Measurements from ENCODE around the gene TRMT6.

TRMT6 gene

GRCh38 chr20:5967469-5967868 lies 17.1 kb upstream of the TRMT6 start:
- peaks cover 21% of the 10 kb centered on the region for H3K27me3 ChIP-seq (ENCODE audit: control insufficient read depth, insufficient read depth, low read length, poor library complexity, severe bottlenecking)
- H3K4me3 ChIP-seq (ENCODE audit: insufficient read depth, low read depth, low read length): no peak overlapping the region
- H3K36me3 ChIP-seq (ENCODE audit: control insufficient read depth, insufficient read depth, low read length): peaks cover 21% of the 10 kb centered on the region
- WGBS, 2 experiments: 93 to 96% methylated on average over 5 to 6 of the region's 6 CpGs
- H3K9me3 ChIP-seq (ENCODE audit: control insufficient read depth, low read length): no peaks in the 10 kb centered on the region
- H3K27ac ChIP-seq (ENCODE audit: insufficient read depth, low read depth, low read length, poor library complexity, severe bottlenecking): no peak overlapping the region
- peaks cover 4% of the 10 kb centered on the region for H3K4me1 ChIP-seq (ENCODE audit: control insufficient read depth, insufficient read depth, low read length)

- Histone ChIP-seq H3K4me3 (ENCODE audit: insufficient read depth, low read depth, low read length) (peak overlapping the region; percentile 65), H3K4me1 (ENCODE audit: control insufficient read depth, insufficient read depth, low read length) (peaks cover 6% of the 10 kb centered on the region), H3K27ac (ENCODE audit: insufficient read depth, low read depth, low read length, poor library complexity, severe bottlenecking) (peak overlapping the region; percentile 4), H3K36me3 (ENCODE audit: control insufficient read depth, insufficient read depth, low read length) (peaks cover 18% of the 10 kb centered on the region), H3K9me3 (ENCODE audit: control insufficient read depth, low read length) (no peaks in the 10 kb centered on the region), H3K27me3 (ENCODE audit: control insufficient read depth, insufficient read depth, low read length, poor library complexity, severe bottlenecking) (no peaks in the 10 kb centered on the region)
- 2% methylated on average over 11 of the region's 11 CpGs for WGBS, 2 experiments
Measured at GRCh38 chr20:5949943-5950270, 426 bp downstream of the TRMT6 start.

- no peak overlapping the region for H3K4me3 ChIP-seq (ENCODE audit: insufficient read depth, low read depth, low read length)
- peaks cover 11% of the 10 kb centered on the region for H3K36me3 ChIP-seq (ENCODE audit: control insufficient read depth, insufficient read depth, low read length)
- H3K27me3 ChIP-seq (ENCODE audit: control insufficient read depth, insufficient read depth, low read length, poor library complexity, severe bottlenecking): no peaks in the 10 kb centered on the region
Measured at GRCh38 chr20:5947276-5947675, 3.1 kb downstream of the TRMT6 start.

GRCh38 chr20:5945963-5946362 lies 4.4 kb downstream of the TRMT6 start:
- H3K4me3 ChIP-seq (ENCODE audit: insufficient read depth, low read depth, low read length): no peak overlapping the region
- H3K27me3 ChIP-seq (ENCODE audit: control insufficient read depth, insufficient read depth, low read length, poor library complexity, severe bottlenecking): no peaks in the 10 kb centered on the region
- peaks cover 6% of the 10 kb centered on the region for H3K4me1 ChIP-seq (ENCODE audit: control insufficient read depth, insufficient read depth, low read length)
- 92 to 97% methylated on average over 3 of the region's 3 CpGs for WGBS, 2 experiments
- H3K27ac ChIP-seq (ENCODE audit: insufficient read depth, low read depth, low read length, poor library complexity, severe bottlenecking): no peak overlapping the region
- H3K36me3 ChIP-seq (ENCODE audit: control insufficient read depth, insufficient read depth, low read length): peaks cover 20% of the 10 kb centered on the region
- H3K9me3 ChIP-seq (ENCODE audit: control insufficient read depth, low read length): no peaks in the 10 kb centered on the region

More at GRCh38 chr20:5947276-5947675, 3.1 kb downstream of the TRMT6 start:
- 94 to 96% methylated on average over 6 of the region's 6 CpGs for WGBS, 2 experiments
- Histone ChIP-seq H3K27ac (ENCODE audit: insufficient read depth, low read depth, low read length, poor library complexity, severe bottlenecking) (no peak overlapping the region), H3K9me3 (ENCODE audit: control insufficient read depth, low read length) (no peaks in the 10 kb centered on the region), H3K4me1 (ENCODE audit: control insufficient read depth, insufficient read depth, low read length) (peaks cover 6% of the 10 kb centered on the region)

GRCh38 chr20:5938456-5939029 lies 11.8 kb downstream of the TRMT6 start:
- no peaks in the 10 kb centered on the region for H3K4me1 ChIP-seq (ENCODE audit: control insufficient read depth, insufficient read depth, low read length)
- peaks cover 29% of the 10 kb centered on the region for H3K36me3 ChIP-seq (ENCODE audit: control insufficient read depth, insufficient read depth, low read length)
- 86 to 90% methylated on average over 5 to 6 of the region's 6 CpGs for WGBS, 2 experiments
- H3K27me3 ChIP-seq (ENCODE audit: control insufficient read depth, insufficient read depth, low read length, poor library complexity, severe bottlenecking): no peaks in the 10 kb centered on the region
- no peak overlapping the region for H3K27ac ChIP-seq (ENCODE audit: insufficient read depth, low read depth, low read length, poor library complexity, severe bottlenecking)
- no peaks in the 10 kb centered on the region for H3K9me3 ChIP-seq (ENCODE audit: control insufficient read depth, low read length)
- no peak overlapping the region for H3K4me3 ChIP-seq (ENCODE audit: insufficient read depth, low read depth, low read length)

GRCh38 chr20:5936238-5936637 lies 14.1 kb downstream of the TRMT6 start:
- no peaks in the 10 kb centered on the region for H3K4me1 ChIP-seq (ENCODE audit: control insufficient read depth, insufficient read depth, low read length)
- 92 to 93% methylated on average over 2 to 3 of the region's 3 CpGs for WGBS, 2 experiments
- no peaks in the 10 kb centered on the region for H3K9me3 ChIP-seq (ENCODE audit: control insufficient read depth, low read length)
- H3K36me3 ChIP-seq (ENCODE audit: control insufficient read depth, insufficient read depth, low read length): peaks cover 12% of the 10 kb centered on the region
- no peak overlapping the region for H3K4me3 ChIP-seq (ENCODE audit: insufficient read depth, low read depth, low read length)
- H3K27me3 ChIP-seq (ENCODE audit: control insufficient read depth, insufficient read depth, low read length, poor library complexity, severe bottlenecking): no peaks in the 10 kb centered on the region
- H3K27ac ChIP-seq (ENCODE audit: insufficient read depth, low read depth, low read length, poor library complexity, severe bottlenecking): no peak overlapping the region

GRCh38 chr20:5935384-5935783 lies 14.9 kb downstream of the TRMT6 start:
- H3K27ac ChIP-seq (ENCODE audit: insufficient read depth, low read depth, low read length, poor library complexity, severe bottlenecking): no peak overlapping the region
- no peak overlapping the region for H3K4me3 ChIP-seq (ENCODE audit: insufficient read depth, low read depth, low read length)
- H3K27me3 ChIP-seq (ENCODE audit: control insufficient read depth, insufficient read depth, low read length, poor library complexity, severe bottlenecking): no peaks in the 10 kb centered on the region
- no peaks in the 10 kb centered on the region for H3K4me1 ChIP-seq (ENCODE audit: control insufficient read depth, insufficient read depth, low read length)
- peaks cover 4% of the 10 kb centered on the region for H3K36me3 ChIP-seq (ENCODE audit: control insufficient read depth, insufficient read depth, low read length)
- no peaks in the 10 kb centered on the region for H3K9me3 ChIP-seq (ENCODE audit: control insufficient read depth, low read length)
- WGBS, 2 experiments: 88% methylated on average over 1 of the region's 1 CpG; no CpG with 5 or more reads in 1 of the 2 experiments

- 87 to 90% methylated on average over 7 of the region's 7 CpGs for WGBS, 2 experiments
- H3K4me3 ChIP-seq (ENCODE audit: insufficient read depth, low read depth, low read length): no peak overlapping the region
- no peaks in the 10 kb centered on the region for H3K4me1 ChIP-seq (ENCODE audit: control insufficient read depth, insufficient read depth, low read length)
- no peaks in the 10 kb centered on the region for H3K36me3 ChIP-seq (ENCODE audit: control insufficient read depth, insufficient read depth, low read length)
- H3K27ac ChIP-seq (ENCODE audit: insufficient read depth, low read depth, low read length, poor library complexity, severe bottlenecking): no peak overlapping the region
- H3K27me3 ChIP-seq (ENCODE audit: control insufficient read depth, insufficient read depth, low read length, poor library complexity, severe bottlenecking): no peaks in the 10 kb centered on the region
- no peaks in the 10 kb centered on the region for H3K9me3 ChIP-seq (ENCODE audit: control insufficient read depth, low read length)
Measured at GRCh38 chr20:5933802-5934436, 16.4 kb downstream of the TRMT6 start.

GRCh38 chr20:5932796-5933195 lies 17.5 kb downstream of the TRMT6 start:
- no peaks in the 10 kb centered on the region for H3K36me3 ChIP-seq (ENCODE audit: control insufficient read depth, insufficient read depth, low read length)
- no peaks in the 10 kb centered on the region for H3K4me1 ChIP-seq (ENCODE audit: control insufficient read depth, insufficient read depth, low read length)
- 90 to 91% methylated on average over 3 of the region's 3 CpGs for WGBS, 2 experiments
- no peaks in the 10 kb centered on the region for H3K27me3 ChIP-seq (ENCODE audit: control insufficient read depth, insufficient read depth, low read length, poor library complexity, severe bottlenecking)
- H3K27ac ChIP-seq (ENCODE audit: insufficient read depth, low read depth, low read length, poor library complexity, severe bottlenecking): no peak overlapping the region
- no peaks in the 10 kb centered on the region for H3K9me3 ChIP-seq (ENCODE audit: control insufficient read depth, low read length)
- no peak overlapping the region for H3K4me3 ChIP-seq (ENCODE audit: insufficient read depth, low read depth, low read length)

GRCh38 chr20:5931411-5931810 lies 18.9 kb downstream of the TRMT6 start:
- Histone ChIP-seq H3K9me3 (ENCODE audit: control insufficient read depth, low read length) (no peaks in the 10 kb centered on the region), H3K27me3 (ENCODE audit: control insufficient read depth, insufficient read depth, low read length, poor library complexity, severe bottlenecking) (no peaks in the 10 kb centered on the region), H3K4me3 (ENCODE audit: insufficient read depth, low read depth, low read length) (no peak overlapping the region), H3K27ac (ENCODE audit: insufficient read depth, low read depth, low read length, poor library complexity, severe bottlenecking) (no peak overlapping the region), H3K4me1 (ENCODE audit: control insufficient read depth, insufficient read depth, low read length) (no peaks in the 10 kb centered on the region), H3K36me3 (ENCODE audit: control insufficient read depth, insufficient read depth, low read length) (no peaks in the 10 kb centered on the region)
- WGBS, 2 experiments: 96 to 100% methylated on average over 3 of the region's 3 CpGs

Measured in ectodermal cell (in vitro differentiated cells).